Left renal cortex interstitium (tissue), 4 donors: ENCODE measurements around the gene SLC29A3. TPM values are rescaled to one million over a fixed set of nuclear protein-coding genes. Genes with fewer than 3 reads are reported as not detected.

Source experiments
- DNase-seq, 4 donors: peaks; one replicate each; pipeline ENCODE4 v3.0.0-alpha.2; 2013; ENCODE audit warnings: low read depth in 4 of 4, low spot score in 2 of 4, missing footprints in 1 of 4
- polyA plus RNA-seq, 4 donors: library from polyadenylated mRNA; unstranded; fragments of 120-200 nt; gene quantifications; one replicate each; pipeline ENCODE4 v1.2.1, GENCODE V29; 2013; ENCODE audit not compliant: insufficient read length in 4 of 4

Gene SLC29A3
- polyA plus RNA-seq, 4 donors: 6.8 to 9.3 (median 7.9) TPM

- no peak for DNase-seq
These were observed 19.8 kb upstream of the SLC29A3 start for GRCh38 chr10:71299071-71299785.

- DNase-seq: no peak
These were observed 18.3 kb upstream of the SLC29A3 start for GRCh38 chr10:71300555-71301370.

- DNase-seq: no peak
These were observed 17.6 kb upstream of the SLC29A3 start for GRCh38 chr10:71301371-71301916.

- DNase-seq: no peak
These were observed 16.6 kb upstream of the SLC29A3 start for GRCh38 chr10:71302451-71302850.

GRCh38 chr10:71302874-71303568 lies 16.0 kb upstream of the SLC29A3 start:
- no peak for DNase-seq

- DNase-seq: no peak
These were observed 15.5 kb upstream of the SLC29A3 start for GRCh38 chr10:71303569-71303907.

GRCh38 chr10:71304914-71305313 lies 14.1 kb upstream of the SLC29A3 start:
- DNase-seq: no peak

- no peak for DNase-seq
These were observed 12.1 kb upstream of the SLC29A3 start for GRCh38 chr10:71306979-71307378.

- no peak for DNase-seq
These were observed 11.5 kb upstream of the SLC29A3 start for GRCh38 chr10:71307469-71308085.

GRCh38 chr10:71308244-71308643 lies 10.8 kb upstream of the SLC29A3 start:
- DNase-seq: no peak

- DNase-seq: no peak
These were observed 10.1 kb upstream of the SLC29A3 start for GRCh38 chr10:71308985-71309384.

GRCh38 chr10:71309919-71310318 lies 9.1 kb upstream of the SLC29A3 start:
- no peak for DNase-seq

- no peak for DNase-seq
These were observed 6.8 kb upstream of the SLC29A3 start for GRCh38 chr10:71312220-71312619.

GRCh38 chr10:71312811-71313789 lies 6.0 kb upstream of the SLC29A3 start:
- DNase-seq: no peak

- DNase-seq: no peak
These were observed 4.9 kb upstream of the SLC29A3 start for GRCh38 chr10:71314028-71314693.

- DNase-seq: no peak
These were observed 4.3 kb upstream of the SLC29A3 start for GRCh38 chr10:71314694-71315225.

GRCh38 chr10:71316056-71316785 lies 2.8 kb upstream of the SLC29A3 start:
- no peak for DNase-seq

GRCh38 chr10:71316786-71317160 lies 2.3 kb upstream of the SLC29A3 start:
- DNase-seq: no peak
